SK-N-SH (cell line): Measurements from ENCODE around the gene CD5L. TPM values are rescaled to one million over a fixed set of nuclear protein-coding genes. Genes with fewer than 3 reads are reported as not detected.

Source experiments
- CTCF ChIA-PET: fragments of 300-600, 350-600 bp; formaldehyde crosslinking; extraction: SDS; loops from one replicate; lab custom pipeline; 2021; lab: Yijun Ruan, JAX
- POLR2A ChIA-PET: fragments of 350-600 bp; sonication (Branson Sonifier 250); formaldehyde crosslinking; extraction: SDS; loops from one replicate; lab custom pipeline; 2020; ENCODE audit warnings: antibody characterized with exemption, inconsistent platforms; lab: Yijun Ruan, JAX
- DNase-seq: peaks from one replicate; pipeline ENCODE4 v3.0.0; 2012
- H2AFZ ChIP-seq: fragments of 200-600 bp; sonication (generic); 2 replicates; pipeline ENCODE4 v1.8.1; 2016; ENCODE audit warnings: antibody characterized with exemption, mild to moderate bottlenecking, low read depth
- H3F3A ChIP-seq: fragments of 200-600 bp; sonication (generic); replicated peaks from 2 replicates; pipeline ENCODE3; 2016; ENCODE audit warnings: antibody characterized with exemption, mild to moderate bottlenecking; ENCODE audit not compliant: insufficient read depth
- H3K27ac ChIP-seq, 2 experiments: fragments of 200-500 bp in 1 of 2; fragments of 200-600 bp in 1 of 2; sonication (Bioruptor generic) in 1 of 2; sonication (generic), shearing (Covaris generic) in 1 of 2; 2 replicates each; pipeline versions ENCODE4 v1.5.1 to v1.6.1; 2014 to 2016; ENCODE audit warnings: low read depth in 2 of 2, inconsistent platforms in 1 of 2, low read length in 1 of 2, mild to moderate bottlenecking in 1 of 2, mixed read lengths in 1 of 2
- H3K27me3 ChIP-seq: fragments of 200-600 bp; sonication (generic), shearing (Covaris generic); 2 replicates; pipeline ENCODE4 v1.6.1; 2016; ENCODE audit warnings: mixed run types; ENCODE audit not compliant: insufficient read depth
- H3K36me3 ChIP-seq, 2 experiments: fragments of 200-500 bp in 1 of 2; fragments of 200-600 bp in 1 of 2; sonication (Bioruptor generic) in 1 of 2; sonication (generic) in 1 of 2; replicated peaks in 1 of 2; 2 replicates each; pipeline versions ENCODE3 to v1.5.1; 2014 to 2016; ENCODE audit warnings: low read length in 1 of 2, mild to moderate bottlenecking in 1 of 2; ENCODE audit not compliant: insufficient read depth in 2 of 2, control insufficient read depth in 1 of 2
- H3K4me1 ChIP-seq, 2 experiments: fragments of 200-500 bp in 1 of 2; fragments of 200-600 bp in 1 of 2; sonication (Bioruptor generic) in 1 of 2; sonication (generic), shearing (Covaris generic) in 1 of 2; 2 replicates each; pipeline versions ENCODE4 v1.5.1 to v1.6.1; 2014 to 2016; ENCODE audit warnings: low read depth in 1 of 2, low read length in 1 of 2, mixed run types in 1 of 2; ENCODE audit not compliant: insufficient read depth in 2 of 2, control insufficient read depth in 1 of 2
- H3K4me2 ChIP-seq: fragments of 200-600 bp; sonication (generic), shearing (Covaris generic); 2 replicates; pipeline ENCODE4 v1.6.1; 2017; ENCODE audit warnings: mixed run types
- H3K4me3 ChIP-seq, 2 experiments: fragments of 200-500 bp in 1 of 2; fragments of 200-600 bp in 1 of 2; sonication (Bioruptor generic) in 1 of 2; sonication (generic), shearing (Covaris generic) in 1 of 2; 2 replicates each; pipeline versions ENCODE4 v1.5.1 to v1.8.1; 2014 to 2016; ENCODE audit warnings: low read depth in 2 of 2, inconsistent platforms in 1 of 2, low read length in 1 of 2, mild to moderate bottlenecking in 1 of 2, mixed read lengths in 1 of 2, moderate library complexity in 1 of 2
- H3K79me2 ChIP-seq: fragments of 200-600 bp; sonication (generic); 2 replicates; pipeline ENCODE4 v1.8.1; 2017; ENCODE audit warnings: mild to moderate bottlenecking; ENCODE audit not compliant: insufficient read depth
- H3K9ac ChIP-seq: fragments of 200-600 bp; sonication (generic); 2 replicates; pipeline ENCODE4 v1.6.1; 2017; ENCODE audit warnings: mixed run types
- H3K9me2 ChIP-seq: fragments of 200-600 bp; sonication (generic); 2 replicates; pipeline ENCODE4 v1.6.1; 2017; ENCODE audit warnings: mixed run types
- H3K9me3 ChIP-seq: fragments of 200-600 bp; sonication (generic); 2 replicates; pipeline ENCODE4 v1.6.1; 2017; ENCODE audit warnings: mixed run types, mild to moderate bottlenecking, moderate library complexity
- H4K20me1 ChIP-seq: fragments of 200-600 bp; sonication (generic); 2 replicates; pipeline ENCODE4 v1.6.1; 2017; ENCODE audit warnings: mild to moderate bottlenecking, mixed run types; ENCODE audit not compliant: insufficient read depth
- CHD2 ChIP-seq: fragments of 150-350 bp; IDR thresholded peaks from 2 replicates; pipeline ENCODE4 v1.6.1; 2018; ENCODE audit warnings: low read length; ENCODE audit not compliant: partially characterized antibody
- ELF1 ChIP-seq: IDR thresholded peaks from 2 replicates; pipeline ENCODE4 v1.4.0; 2012
- EZH2phosphoT487 ChIP-seq: fragments of 200-600 bp; sonication (generic); IDR thresholded peaks from 2 replicates; pipeline ENCODE4 v1.6.1; 2017; ENCODE audit warnings: low read depth, mixed run types, mild to moderate bottlenecking, antibody characterized with exemption, moderate library complexity, borderline replicate concordance
- FOSL2 ChIP-seq: IDR thresholded peaks from 2 replicates; pipeline ENCODE4 v1.4.0; 2012; ENCODE audit warnings: low read depth, mild to moderate bottlenecking, moderate library complexity, borderline replicate concordance
- FOXM1 ChIP-seq: IDR thresholded peaks from 2 replicates; pipeline ENCODE4 v1.4.0; 2012; ENCODE audit warnings: low read depth, mild to moderate bottlenecking
- IRF3 ChIP-seq: fragments of 150-350 bp; IDR thresholded peaks from 2 replicates; pipeline ENCODE4 v1.6.1; 2016; ENCODE audit warnings: mild to moderate bottlenecking, low read depth, low read length
- JUND ChIP-seq: IDR thresholded peaks from 2 replicates; pipeline ENCODE4 v1.4.0; 2012
- NRF1 ChIP-seq: IDR thresholded peaks from 2 replicates; pipeline ENCODE4 v1.6.1; 2012; ENCODE audit warnings: low read depth, mild to moderate bottlenecking, low read length
- RAD21 ChIP-seq: IDR thresholded peaks from 2 replicates; pipeline ENCODE4 v1.6.1; 2012; ENCODE audit warnings: mild to moderate bottlenecking, low read length
- SMC3 ChIP-seq: IDR thresholded peaks from 2 replicates; pipeline ENCODE4 v1.6.1; 2012; ENCODE audit warnings: low read depth, low read length, improper control_type of control experiment
- TEAD4 ChIP-seq: IDR thresholded peaks from 2 replicates; pipeline ENCODE4 v1.4.0; 2012; ENCODE audit warnings: mild to moderate bottlenecking, borderline replicate concordance; ENCODE audit not compliant: insufficient read depth
- USF2 ChIP-seq: fragments of 150-350 bp; IDR thresholded peaks from 2 replicates; pipeline ENCODE4 v1.6.1; 2017; ENCODE audit warnings: antibody characterized with exemption, low read length, low read depth, borderline replicate concordance
- ZBTB33 ChIP-seq: IDR thresholded peaks from 2 replicates; pipeline ENCODE4 v1.4.0; 2012; ENCODE audit warnings: low read depth, borderline replicate concordance
- WGBS: methylation state at CpG from one replicate; pipeline ENCODE4 v1.1.6; 2017; ENCODE audit warnings: low lambda C conversion rate; 5-methylcytosine and 5-hydroxymethylcytosine counted together
- polyA plus RNA-seq, 3 experiments: library from polyadenylated mRNA; depleted of rRNA; stranded (reverse); fragments of >200 nt; gene quantifications; 2 replicates each; pipeline ENCODE4 v1.2.3, GENCODE V29; 2012
- TF ChIP-seq, protein P1 (sequence below): IDR thresholded peaks from 2 replicates; pipeline ENCODE4 v1.4.0; 2012; ENCODE audit warnings: low read depth, borderline replicate concordance
- TF ChIP-seq, protein P2 (sequence below): IDR thresholded peaks from 2 replicates; pipeline ENCODE4 v1.4.0; 2012; ENCODE audit warnings: low read depth

CD5L gene
- polyA plus RNA-seq, 1 of the 3 experiments (the other 2 are of a cell fraction): not detected

DNA sequence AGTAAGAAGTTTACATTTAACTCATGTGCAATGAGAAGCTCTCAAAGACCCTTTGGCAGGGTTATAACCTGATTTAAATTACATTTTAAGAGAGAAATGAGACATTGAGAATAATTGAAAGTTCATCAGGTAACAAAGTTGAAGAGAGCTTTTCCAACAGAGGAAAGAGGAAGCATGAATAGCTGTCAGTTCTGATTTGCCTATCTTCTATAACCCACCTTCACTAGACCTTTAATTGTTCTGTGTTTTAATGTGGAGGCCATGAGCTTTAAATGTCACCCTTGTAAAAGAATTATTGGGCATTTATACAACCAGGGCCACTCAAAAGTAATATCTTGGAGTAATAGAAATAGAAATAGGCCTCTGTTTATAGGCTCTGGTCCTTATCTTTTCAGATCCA, 12.4 kb downstream of the CD5L start:
- Histone ChIP-seq H3K27ac (no peak overlapping the region), H3K9ac (no peak overlapping the region), H4K20me1 (no peaks in the 10 kb centered on the region)
- POLR2A ChIA-PET: no interaction called here
- no peak for TF ChIP-seq FOSL2
- TF ChIP-seq SMC3: no peak
- TF ChIP-seq, protein P1, sequence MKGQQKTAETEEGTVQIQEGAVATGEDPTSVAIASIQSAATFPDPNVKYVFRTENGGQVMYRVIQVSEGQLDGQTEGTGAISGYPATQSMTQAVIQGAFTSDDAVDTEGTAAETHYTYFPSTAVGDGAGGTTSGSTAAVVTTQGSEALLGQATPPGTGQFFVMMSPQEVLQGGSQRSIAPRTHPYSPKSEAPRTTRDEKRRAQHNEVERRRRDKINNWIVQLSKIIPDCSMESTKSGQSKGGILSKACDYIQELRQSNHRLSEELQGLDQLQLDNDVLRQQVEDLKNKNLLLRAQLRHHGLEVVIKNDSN: no peak
- TF ChIP-seq NRF1: no peak
- no peak for TF ChIP-seq FOXM1
- no peak for TF ChIP-seq IRF3
- TF ChIP-seq EZH2phosphoT487: no peak
- no peak for TF ChIP-seq CHD2
- TF ChIP-seq JUND: no peak
- no peak for TF ChIP-seq ZBTB33
- TF ChIP-seq ELF1: no peak
- TF ChIP-seq, all 33 proteins: peak for 0
- no peaks in the 10 kb centered on the region for H3K9me2 ChIP-seq
- no peaks in the 10 kb centered on the region for H3K79me2 ChIP-seq
- no peak overlapping the region for H3K4me3 ChIP-seq
- H2AFZ ChIP-seq: no peak overlapping the region
- no peaks in the 10 kb centered on the region for H3K36me3 ChIP-seq
- no peaks in the 10 kb centered on the region; the same call in none of the 2 replicates for H3K27me3 ChIP-seq
- no peaks in the 10 kb centered on the region for H3K4me1 ChIP-seq
- no peaks in the 10 kb centered on the region for H3F3A ChIP-seq
- CTCF ChIA-PET: no interaction called here
- DNase-seq: no peak
- no peaks in the 10 kb centered on the region for H3K9me3 ChIP-seq
- H3K4me2 ChIP-seq: no peak overlapping the region

DNA sequence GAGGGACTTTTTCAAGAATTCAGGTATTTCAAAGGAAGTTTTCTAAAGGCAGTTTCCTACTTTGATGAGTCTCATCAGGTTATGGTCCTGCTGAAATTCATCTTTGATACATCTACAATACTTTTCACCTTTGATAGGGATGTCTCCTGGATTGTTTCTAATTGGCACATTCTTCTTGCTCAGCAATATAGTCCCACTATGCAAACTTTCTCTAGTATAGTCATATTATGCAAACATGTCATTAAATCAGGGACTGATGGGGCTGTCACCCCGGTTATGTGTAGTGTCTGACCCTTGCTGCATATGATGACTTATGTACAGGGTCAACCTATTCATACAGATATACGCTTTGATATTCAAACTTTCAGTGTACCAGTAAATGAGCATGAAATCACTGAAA, 21.3 kb downstream of the CD5L start:
- Histone ChIP-seq H3K9me3 (no peaks in the 10 kb centered on the region; the same call in 1 of the 2 replicates), H3K27ac (no peak overlapping the region), H3K27me3 (no peaks in the 10 kb centered on the region), H3K79me2 (no peaks in the 10 kb centered on the region), H3F3A (no peaks in the 10 kb centered on the region), H3K9me2 (no peaks in the 10 kb centered on the region), H3K36me3 (no peaks in the 10 kb centered on the region), H3K9ac (no peak overlapping the region), H3K4me1 (no peaks in the 10 kb centered on the region), H3K4me3 (no peak overlapping the region), H3K4me2 (no peak overlapping the region), H4K20me1 (no peaks in the 10 kb centered on the region)
- WGBS: 2% methylated on average over 2 of the region's 2 CpGs
- ChIA-PET POLR2A (no interaction called here), CTCF (no interaction called here)
- TF ChIP-seq TEAD4 (no peak), USF2 (no peak), RAD21 (no peak)
- TF ChIP-seq, protein P2, sequence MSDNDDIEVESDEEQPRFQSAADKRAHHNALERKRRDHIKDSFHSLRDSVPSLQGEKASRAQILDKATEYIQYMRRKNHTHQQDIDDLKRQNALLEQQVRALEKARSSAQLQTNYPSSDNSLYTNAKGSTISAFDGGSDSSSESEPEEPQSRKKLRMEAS: no peak
- TF ChIP-seq, all 33 proteins: peak for 0
- no peak for DNase-seq
- H2AFZ ChIP-seq: no peak overlapping the region
